Stimulated activated CD8-positive, alpha-beta memory T cell treated with anti-CD3 and anti-CD28 coated beads, Interleukin-12 subunit alpha, Interleukin-12 subunit beta, amount 100 ng/mL, for 24 hours (primary cell): ENCODE data around the gene MGAT5B.
"Not testable (repeated sequence)": the region's sequence is repeated elsewhere in the genome, so short reads cannot be mapped to it uniquely, and the experiment has no call there.

Experiments used
- DNase-seq: peaks from one replicate; pipeline ENCODE4 v3.0.0-alpha.2; 2020; ENCODE audit errors: extremely low read depth

Gene MGAT5B

GRCh38 chr17:76868176-76868668 lies at the start of gene MGAT5B:
TSS of gene MGAT5B (plus strand) at chr17:76868404. CDS start at chr17:76869030, 626 bp downstream.
- DNase-seq: peak; percentile 40

DNA sequence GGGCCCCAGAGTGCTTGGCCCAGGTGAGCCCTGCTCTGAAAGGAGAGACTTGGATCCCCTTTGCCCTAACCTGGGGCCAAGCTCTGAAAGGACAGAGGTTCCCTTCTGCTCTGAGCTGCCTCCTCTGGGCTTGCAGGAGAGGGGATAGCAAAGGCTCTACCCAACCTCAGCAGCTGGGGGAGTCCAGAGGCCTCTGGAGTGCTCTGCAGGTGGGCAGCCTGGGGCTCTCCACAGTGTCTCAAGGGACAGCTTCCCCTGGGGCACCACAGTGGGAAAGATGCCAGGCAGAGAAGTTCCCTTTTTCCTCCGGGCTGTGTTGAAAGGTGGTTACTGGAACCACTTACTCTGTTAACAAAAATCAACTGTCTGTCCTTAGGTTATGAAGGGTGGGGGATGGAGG lies 48.2 kb upstream of the MGAT5B start:
- DNase-seq: no peak

DNA sequence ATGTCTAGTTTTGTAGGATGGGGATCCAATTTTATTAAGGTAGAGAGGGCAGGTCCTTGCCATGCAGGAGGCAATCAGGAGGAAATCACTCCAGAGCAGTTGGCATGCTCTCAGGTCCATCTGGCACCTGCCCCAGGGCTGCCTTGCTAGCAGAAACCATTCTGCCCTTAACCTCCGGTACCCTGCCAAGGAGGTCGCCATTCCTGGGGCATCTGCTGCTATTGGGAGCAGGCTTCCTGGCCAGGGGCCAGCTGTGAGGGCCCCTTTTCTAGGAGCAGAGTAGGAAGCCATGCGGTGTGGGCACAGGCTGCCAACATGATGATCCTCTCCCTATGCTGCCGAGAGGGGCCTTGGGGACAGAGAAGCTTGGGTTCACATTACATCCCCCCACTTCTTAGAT lies 47.6 kb upstream of the MGAT5B start:
- DNase-seq: no peak

- DNase-seq: no peak
Measured at GRCh38 chr17:76822184-76822778, 45.9 kb upstream of the MGAT5B start.

- no peak for DNase-seq
Measured at GRCh38 chr17:76824093-76824492, 44.1 kb upstream of the MGAT5B start.

DNA sequence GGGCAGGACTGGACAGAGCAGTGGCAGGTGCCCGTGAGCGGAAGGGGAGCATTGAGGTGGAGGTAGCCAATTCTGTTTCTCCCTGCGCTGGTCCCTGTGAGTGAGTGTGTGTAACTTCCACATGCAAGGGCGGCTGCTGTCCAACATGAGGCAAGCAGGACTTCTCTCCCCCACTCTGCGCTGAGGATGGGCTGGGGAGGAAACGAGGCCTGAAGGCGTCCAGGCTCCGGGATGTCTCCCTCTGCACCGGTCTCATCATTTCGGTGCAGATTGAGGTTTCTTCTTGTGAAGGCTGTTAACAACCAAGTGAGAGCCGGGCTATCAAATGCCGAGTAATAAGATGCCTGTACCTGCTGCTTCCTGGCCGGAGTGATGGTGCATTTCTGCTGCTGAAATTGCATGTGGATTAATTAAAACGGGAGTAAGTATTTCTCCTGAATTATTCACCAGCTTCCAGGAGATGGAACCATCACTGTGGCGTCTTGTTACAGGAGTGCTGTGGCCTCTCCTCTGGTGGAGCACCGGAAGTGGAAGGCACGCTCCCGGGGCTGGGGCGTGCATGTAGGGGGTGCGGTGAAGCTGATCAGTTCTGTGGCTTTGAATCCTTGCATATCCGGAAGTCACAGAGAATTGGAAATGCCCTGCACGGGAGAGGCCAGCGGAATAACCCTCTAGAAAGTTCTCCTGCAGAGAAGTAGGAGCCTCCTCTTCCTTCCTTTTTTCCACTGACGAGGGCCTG lies 41.7 kb upstream of the MGAT5B start:
- no peak for DNase-seq

DNA sequence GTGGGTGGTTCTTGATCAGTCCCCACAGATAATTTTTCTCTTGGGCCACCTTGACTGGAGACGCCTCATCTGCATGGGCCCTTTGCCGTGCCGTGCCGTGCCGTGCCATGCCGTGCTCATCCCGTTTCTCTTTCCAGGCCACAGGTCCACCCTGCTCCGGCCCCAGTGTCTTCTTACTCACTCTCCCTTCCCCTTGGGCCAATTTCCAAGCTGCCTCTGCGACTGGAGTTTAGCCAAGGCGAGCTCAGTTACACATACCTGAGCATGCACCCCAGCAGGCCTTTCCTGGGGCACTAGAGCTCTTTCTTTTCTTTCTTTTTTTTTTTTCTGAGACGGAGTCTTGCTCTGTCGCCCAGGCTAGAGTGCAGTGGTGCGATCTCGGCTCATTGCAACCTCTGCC lies 40.5 kb upstream of the MGAT5B start:
- no peak for DNase-seq

DNA sequence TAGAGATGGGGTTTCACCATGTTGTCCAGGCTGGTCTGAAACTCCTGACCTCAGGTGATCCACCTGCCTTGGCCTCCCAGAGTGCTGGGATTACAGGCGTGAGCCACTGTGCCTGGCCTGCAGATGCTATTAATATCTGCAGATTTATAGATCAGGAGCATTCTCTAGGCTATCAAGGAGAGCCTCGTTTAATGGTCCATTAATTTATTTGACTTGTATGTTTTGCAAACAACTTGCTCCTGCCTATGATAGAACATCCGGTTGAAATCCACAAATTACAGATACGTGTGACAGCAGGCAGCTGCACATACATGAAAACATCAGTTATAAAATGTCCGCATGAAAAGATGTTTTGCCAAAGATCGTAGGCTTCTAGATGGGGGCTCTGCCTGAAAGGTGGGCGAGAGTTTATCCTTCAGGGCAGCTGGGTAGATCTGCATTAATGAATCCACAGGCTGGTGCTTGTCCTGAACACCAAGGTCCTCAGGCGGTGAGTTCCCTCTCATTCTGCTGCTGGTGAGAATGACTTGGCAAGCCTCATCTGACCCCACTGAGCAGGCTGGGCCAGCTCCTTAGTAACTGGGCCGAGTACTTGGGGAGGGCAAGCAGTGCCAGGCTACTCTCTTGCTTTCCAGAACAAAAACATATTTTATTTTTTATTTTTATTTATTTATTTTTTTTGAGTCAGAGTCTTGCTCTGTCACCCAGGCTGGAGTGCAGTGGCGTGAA lies 37.1 kb upstream of the MGAT5B start:
- DNase-seq: no peak

DNA sequence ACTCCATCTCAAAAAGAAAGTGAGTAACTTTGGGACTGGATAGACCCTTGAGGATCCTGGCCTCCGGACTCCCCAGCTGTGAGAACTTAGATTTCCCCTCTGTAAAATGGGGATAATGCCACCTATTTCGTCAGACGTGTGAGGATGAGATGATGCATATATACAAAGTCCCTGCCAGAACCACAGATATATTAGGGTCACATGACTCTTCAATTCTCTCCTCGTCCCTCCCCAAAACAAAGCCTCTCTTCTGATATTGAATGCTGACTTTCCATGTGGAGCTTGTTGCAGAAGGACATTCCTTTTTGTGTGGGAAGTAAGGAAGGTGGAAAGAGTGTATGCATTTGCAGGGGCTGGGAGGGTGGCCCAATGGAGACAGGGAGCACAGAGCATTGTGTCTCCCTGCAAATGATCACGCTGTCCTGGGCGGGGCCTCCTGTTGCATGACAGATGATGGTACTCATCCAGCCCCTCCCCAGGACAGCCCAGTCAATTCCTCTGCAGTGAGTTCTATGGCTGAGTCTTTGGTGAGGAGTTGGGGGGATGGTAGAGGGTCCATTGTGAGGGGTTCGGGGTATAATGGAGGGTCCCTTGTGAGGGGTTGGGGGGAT lies 35.1 kb upstream of the MGAT5B start:
- DNase-seq: no peak

- no peak for DNase-seq
Measured at GRCh38 chr17:76833747-76834146, 34.5 kb upstream of the MGAT5B start.

DNA sequence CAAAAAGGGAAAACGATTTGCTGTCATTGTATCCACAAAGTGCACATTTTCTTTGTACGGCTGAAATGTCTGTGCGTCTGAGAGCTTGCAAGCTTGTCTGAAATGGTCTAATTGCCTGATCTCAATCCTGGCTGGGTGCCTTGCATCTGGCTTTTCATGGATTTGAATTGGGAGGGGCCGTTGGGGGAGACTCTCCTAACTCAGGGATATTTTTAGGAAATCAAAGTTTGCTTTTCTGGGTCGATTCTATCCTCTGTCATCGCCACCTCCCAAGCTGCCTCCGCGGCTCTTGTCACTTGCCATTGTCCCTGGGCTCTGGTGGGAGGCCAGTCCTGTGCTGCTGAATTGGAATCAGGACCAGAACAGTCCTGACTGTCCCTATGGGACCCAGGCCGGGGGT lies 33.3 kb upstream of the MGAT5B start:
- no peak for DNase-seq

GRCh38 chr17:76840443-76840767 lies 27.8 kb upstream of the MGAT5B start:
- no peak for DNase-seq

- DNase-seq: no peak
Measured at GRCh38 chr17:76840884-76841775, 27.1 kb upstream of the MGAT5B start.

DNA sequence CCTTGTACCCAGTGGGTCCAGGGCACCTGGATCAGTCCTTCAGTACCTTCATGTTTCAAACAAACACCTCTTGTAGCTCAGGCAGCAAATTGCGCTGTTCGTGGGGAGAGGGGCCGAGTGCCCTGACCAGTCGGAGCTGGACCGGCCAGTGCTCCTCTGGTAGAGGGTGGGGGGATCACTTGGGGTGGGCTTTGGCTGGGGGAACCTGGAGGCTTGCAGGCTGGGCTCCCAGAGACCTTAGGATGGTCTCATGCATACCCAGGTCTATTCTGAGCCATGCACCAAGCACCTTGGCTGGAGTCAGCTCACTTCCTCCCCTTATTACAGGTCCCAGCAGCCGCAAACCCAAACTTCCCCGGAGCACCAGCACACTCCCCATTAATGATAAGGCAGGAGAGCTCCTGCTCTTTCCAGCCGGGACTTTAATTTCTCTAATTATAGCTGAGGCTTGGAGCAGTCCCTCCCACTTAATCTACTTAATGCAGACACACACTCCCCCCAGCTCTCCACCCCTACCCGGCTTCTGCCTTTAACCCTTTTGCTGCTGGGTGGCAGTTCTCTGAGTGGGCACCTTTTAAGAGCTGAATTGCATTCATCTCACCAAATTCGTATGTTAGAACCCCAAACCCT lies 26.3 kb upstream of the MGAT5B start:
- DNase-seq: no peak

GRCh38 chr17:76843068-76843467 lies 25.1 kb upstream of the MGAT5B start:
- not testable (repeated sequence) for DNase-seq

- no peak for DNase-seq
Measured at GRCh38 chr17:76843703-76844484, 24.3 kb upstream of the MGAT5B start.

- no peak for DNase-seq
Measured at GRCh38 chr17:76844485-76844829, 23.7 kb upstream of the MGAT5B start.

DNA sequence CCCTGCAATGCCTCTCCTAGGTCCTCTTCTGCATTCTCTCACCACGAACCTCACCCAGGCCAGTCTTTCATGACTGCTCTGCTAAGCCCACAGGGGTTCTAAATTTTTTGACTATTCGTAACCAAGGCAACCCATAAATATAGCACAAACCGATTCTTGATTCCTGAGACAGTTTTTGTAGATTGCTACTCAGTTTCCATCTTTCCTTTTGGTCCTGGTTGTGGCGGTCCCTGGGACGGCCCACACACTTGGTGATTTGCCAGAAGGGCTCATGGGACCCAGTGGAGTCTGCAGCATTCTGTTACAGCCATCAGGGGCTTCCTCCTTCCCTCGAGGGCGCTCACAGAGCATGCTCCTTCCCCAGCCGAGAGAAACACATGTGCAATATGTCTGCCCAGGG lies 23.4 kb upstream of the MGAT5B start:
- DNase-seq: no peak

DNA sequence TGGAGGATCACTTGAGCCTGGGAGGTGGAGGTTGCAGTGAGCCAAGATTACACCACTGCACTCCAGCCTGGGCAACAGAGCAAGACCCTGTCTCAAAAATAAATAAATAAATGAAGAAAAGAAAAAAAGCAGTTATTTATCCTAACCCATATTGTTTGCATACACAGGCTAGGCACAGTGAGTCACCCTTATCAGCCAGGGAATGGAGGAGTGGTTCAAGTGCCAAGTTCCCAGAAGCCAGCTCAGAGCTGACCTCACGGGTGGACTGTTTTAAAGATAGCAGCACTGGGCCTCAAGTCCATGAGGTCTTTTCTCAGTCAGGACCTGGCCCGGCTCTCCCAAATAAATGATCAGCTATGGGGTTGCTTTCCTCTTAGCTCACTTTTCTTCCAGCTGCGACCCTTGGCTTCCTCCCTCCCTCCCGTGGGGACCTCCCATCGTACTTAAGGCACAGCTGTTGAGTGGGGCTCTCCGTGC lies 22.6 kb upstream of the MGAT5B start:
- DNase-seq: no peak

GRCh38 chr17:76847031-76847430 lies 21.2 kb upstream of the MGAT5B start:
- DNase-seq: no peak
